DND-41 (cell line): Measurements from ENCODE around the gene DOCK6.

Experiments used
- ATAC-seq: fragments of 200-7000 bp; cut with Tn5 transposase; 3 replicates; pipeline ENCODE4 v1.9.1; 2021; ENCODE audit warnings: low read depth; ENCODE audit not compliant: insufficient read depth
- DNase-seq: peaks from one replicate; pipeline ENCODE4 v3.0.0-alpha.2; 2020
- H2AFZ ChIP-seq: 2 replicates; pipeline ENCODE4 v1.6.0; 2012; ENCODE audit warnings: low read depth, low read length
- H3K27ac ChIP-seq: 2 replicates; pipeline ENCODE4 v1.5.1; 2012; ENCODE audit warnings: low read length, inconsistent platforms
- H3K27me3 ChIP-seq: fragments of 200-600 bp; sonication (generic); 2 replicates; pipeline ENCODE4 v1.6.0; 2012; ENCODE audit warnings: low read length, mild to moderate bottlenecking, inconsistent platforms; ENCODE audit not compliant: insufficient read depth, poor library complexity
- H3K36me3 ChIP-seq: 2 replicates; pipeline ENCODE4 v1.5.1; 2012; ENCODE audit warnings: low read length, inconsistent platforms; ENCODE audit not compliant: insufficient read depth
- H3K4me1 ChIP-seq: 2 replicates; pipeline ENCODE4 v1.5.1; 2012; ENCODE audit warnings: mild to moderate bottlenecking, low read length; ENCODE audit not compliant: insufficient read depth
- H3K4me2 ChIP-seq: 2 replicates; pipeline ENCODE4 v1.6.0; 2012; ENCODE audit warnings: mild to moderate bottlenecking, moderate library complexity, low read length, inconsistent platforms; ENCODE audit not compliant: insufficient read depth
- H3K4me3 ChIP-seq, 2 experiments: fragments of 200-600 bp in 1 of 2; shearing (Covaris generic) in 1 of 2; 2 replicates each; pipeline ENCODE4 v1.5.1; 2012 to 2016; ENCODE audit warnings: inconsistent platforms in 2 of 2, low read length in 2 of 2, mild to moderate bottlenecking in 2 of 2, low read depth in 1 of 2, moderate library complexity in 1 of 2
- H3K79me2 ChIP-seq: 2 replicates; pipeline ENCODE4 v1.6.0; 2012; ENCODE audit warnings: low read length, inconsistent platforms; ENCODE audit not compliant: insufficient read depth
- H3K9ac ChIP-seq: 2 replicates; pipeline ENCODE4 v1.6.0; 2012; ENCODE audit warnings: low read depth, mild to moderate bottlenecking, inconsistent platforms, low read length, moderate library complexity
- H3K9me3 ChIP-seq: 2 replicates; pipeline ENCODE4 v1.5.1; 2012; ENCODE audit warnings: low read length, moderate library complexity, mild to moderate bottlenecking, inconsistent platforms; ENCODE audit not compliant: insufficient read depth, severe bottlenecking
- H4K20me1 ChIP-seq: 2 replicates; pipeline ENCODE4 v1.6.0; 2012; ENCODE audit warnings: low read length; ENCODE audit not compliant: insufficient read depth
- EZH2 ChIP-seq: IDR thresholded peaks from 3 replicates; pipeline ENCODE4 v1.6.1; 2012; ENCODE audit warnings: borderline replicate concordance, low read depth, mild to moderate bottlenecking, moderate library complexity, low read length, inconsistent platforms; ENCODE audit not compliant: severe bottlenecking
- TF ChIP-seq, protein P1 (sequence below): IDR thresholded peaks from 2 replicates; pipeline ENCODE4 v1.5.1; 2012; ENCODE audit warnings: borderline replicate concordance, low read length, moderate library complexity, mild to moderate bottlenecking; ENCODE audit not compliant: poor library complexity, severe bottlenecking; ENCODE audit errors: extremely low read depth

DOCK6 gene

DNA sequence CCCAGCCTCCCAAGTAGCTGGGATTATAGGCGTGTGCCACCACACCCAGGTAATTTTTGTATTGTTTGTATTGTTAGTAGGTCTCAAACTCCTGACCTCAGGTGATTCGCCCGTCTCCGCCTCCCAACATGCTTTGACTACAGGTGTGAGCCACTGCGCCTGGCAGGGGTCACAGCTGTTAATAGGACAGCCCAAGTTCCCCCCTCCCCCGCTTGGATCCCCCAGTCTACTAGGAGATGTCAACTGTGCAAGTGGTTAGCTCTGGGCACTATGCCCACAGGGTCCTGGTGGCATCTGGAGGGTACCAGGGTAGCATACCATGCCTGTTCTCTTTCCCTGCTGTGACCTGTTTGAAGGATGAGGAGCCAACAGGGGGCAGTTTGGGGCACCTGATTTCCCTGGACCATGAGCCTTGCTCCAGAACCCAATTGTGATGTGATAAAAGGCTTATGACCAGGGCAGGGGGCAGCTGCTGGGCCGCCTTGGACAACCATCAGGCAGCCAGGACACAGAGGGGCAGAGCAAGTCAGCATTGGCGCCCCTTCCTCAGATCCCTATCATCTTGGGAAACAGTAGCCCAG lies 33.4 kb upstream of the DOCK6 start, which contains the start of gene TSPAN16:
Gene TSPAN16, plus strand, starts transcription at position 496 of the 581 bp plus-strand sequence. CDS start 138 bp downstream, outside the sequence.
- no peaks in the 10 kb centered on the region for H3K79me2 ChIP-seq
- no peaks in the 10 kb centered on the region for H4K20me1 ChIP-seq
- H3K9me3 ChIP-seq, result no peaks in the 10 kb centered on the region
- no peaks in the 10 kb centered on the region for H3K36me3 ChIP-seq
- no peaks in the 10 kb centered on the region for H3K27me3 ChIP-seq
- TF ChIP-seq, protein P1, sequence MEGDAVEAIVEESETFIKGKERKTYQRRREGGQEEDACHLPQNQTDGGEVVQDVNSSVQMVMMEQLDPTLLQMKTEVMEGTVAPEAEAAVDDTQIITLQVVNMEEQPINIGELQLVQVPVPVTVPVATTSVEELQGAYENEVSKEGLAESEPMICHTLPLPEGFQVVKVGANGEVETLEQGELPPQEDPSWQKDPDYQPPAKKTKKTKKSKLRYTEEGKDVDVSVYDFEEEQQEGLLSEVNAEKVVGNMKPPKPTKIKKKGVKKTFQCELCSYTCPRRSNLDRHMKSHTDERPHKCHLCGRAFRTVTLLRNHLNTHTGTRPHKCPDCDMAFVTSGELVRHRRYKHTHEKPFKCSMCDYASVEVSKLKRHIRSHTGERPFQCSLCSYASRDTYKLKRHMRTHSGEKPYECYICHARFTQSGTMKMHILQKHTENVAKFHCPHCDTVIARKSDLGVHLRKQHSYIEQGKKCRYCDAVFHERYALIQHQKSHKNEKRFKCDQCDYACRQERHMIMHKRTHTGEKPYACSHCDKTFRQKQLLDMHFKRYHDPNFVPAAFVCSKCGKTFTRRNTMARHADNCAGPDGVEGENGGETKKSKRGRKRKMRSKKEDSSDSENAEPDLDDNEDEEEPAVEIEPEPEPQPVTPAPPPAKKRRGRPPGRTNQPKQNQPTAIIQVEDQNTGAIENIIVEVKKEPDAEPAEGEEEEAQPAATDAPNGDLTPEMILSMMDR, result no peak
- TF ChIP-seq EZH2, result no peak
- peaks cover 15% of the 10 kb centered on the region for H3K4me1 ChIP-seq
- DNase-seq (no peak), ATAC-seq (no peak)
- no peak within 1 kb of the TSS for H3K27ac ChIP-seq
- no peak within 1 kb of the TSS for H3K9ac ChIP-seq
- no peak within 1 kb of the TSS for H2AFZ ChIP-seq
- no peak within 1 kb of the TSS for H3K4me2 ChIP-seq
- no peak within 1 kb of the TSS for H3K4me3 ChIP-seq

DNA sequence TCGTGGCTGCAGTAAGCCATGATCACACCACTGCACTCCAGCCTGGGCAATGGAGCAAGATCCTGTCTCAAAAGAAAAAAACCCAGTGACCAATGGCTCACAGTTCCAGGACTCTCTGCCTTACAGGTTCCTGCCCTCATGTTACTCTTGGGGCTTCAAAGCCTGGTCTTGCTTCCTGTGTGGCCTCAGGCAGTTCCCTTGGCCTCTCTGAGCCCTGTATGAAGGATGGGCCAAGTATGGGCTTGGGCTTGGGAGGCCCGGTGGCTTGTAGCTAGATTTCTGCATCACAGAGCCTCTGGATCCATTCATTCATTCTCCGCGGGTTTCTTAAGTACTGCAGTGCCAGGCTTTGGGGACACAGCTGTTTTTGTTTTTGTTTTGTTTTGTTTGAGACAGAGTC lies 32.9 kb upstream of the DOCK6 start:
- H3K27me3 ChIP-seq, result no peaks in the 10 kb centered on the region

DNA sequence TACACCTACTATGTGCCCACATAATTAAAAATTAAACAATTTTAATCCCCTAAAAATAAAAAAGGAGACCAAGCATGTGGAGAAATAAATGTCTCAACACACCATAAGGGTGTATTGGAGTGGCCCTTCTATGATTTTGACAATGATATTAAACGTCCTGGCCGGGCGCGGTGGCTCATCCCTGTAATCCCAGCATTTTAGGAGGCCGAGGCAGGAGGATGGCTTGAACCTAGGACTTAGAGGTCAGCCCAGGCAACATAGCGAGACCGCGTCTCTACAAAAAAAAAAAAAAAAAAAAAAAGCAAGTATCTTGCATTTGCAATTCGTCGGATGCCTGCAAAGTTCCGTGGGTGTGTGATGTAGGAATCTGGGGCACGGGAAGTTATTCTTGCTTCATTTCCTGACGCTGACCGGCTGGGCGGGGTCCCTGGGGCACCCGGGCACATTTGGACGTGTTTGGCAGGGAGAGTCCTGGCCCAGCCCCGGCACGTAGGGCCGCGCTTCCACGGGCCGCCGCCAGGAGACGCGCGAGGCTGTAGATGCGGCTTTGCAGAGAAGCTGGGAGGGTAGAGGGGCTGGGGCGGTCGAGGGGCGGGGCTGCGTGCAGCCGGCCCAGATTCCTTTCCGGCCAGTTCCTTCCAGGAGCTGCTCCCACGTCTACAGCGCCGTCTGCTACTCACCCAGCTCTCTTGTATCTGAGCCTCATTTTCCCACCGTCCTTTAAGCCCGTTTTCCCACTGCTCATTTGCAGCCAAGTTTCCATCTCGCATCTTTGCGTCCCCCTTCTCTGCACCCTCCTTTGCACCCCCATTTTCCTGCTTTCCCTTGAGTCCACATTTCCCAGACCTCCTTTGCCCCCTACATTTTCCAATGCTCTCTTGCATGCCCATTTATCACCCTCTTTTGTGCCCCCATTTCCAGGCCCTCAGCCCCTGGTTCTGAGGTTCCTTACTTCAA lies 31.4 kb upstream of the DOCK6 start:
- peak overlapping the region in 1 of 2 experiments; percentile 40; a peak in 2 of 4 replicates for H3K4me3 ChIP-seq
- peak overlapping the region; percentile 89 for H2AFZ ChIP-seq
- peak overlapping the region; percentile 51 for H3K27ac ChIP-seq

More for the DNA sequence above, 32.9 kb upstream of the DOCK6 start:
- H3K4me1 ChIP-seq, result peaks cover 14% of the 10 kb centered on the region
- TF ChIP-seq EZH2, result no peak
- TF ChIP-seq, protein P1, result no peak
- H3K36me3 ChIP-seq, result no peaks in the 10 kb centered on the region
- H3K4me3 ChIP-seq, result no peak overlapping the region
- no peak overlapping the region for H3K9ac ChIP-seq
- H3K27ac ChIP-seq, result no peak overlapping the region
- ATAC-seq (no peak), DNase-seq (no peak)
- no peaks in the 10 kb centered on the region for H3K79me2 ChIP-seq
- no peak overlapping the region for H3K4me2 ChIP-seq
- H3K9me3 ChIP-seq, result no peaks in the 10 kb centered on the region
- H2AFZ ChIP-seq, result no peak overlapping the region
- H4K20me1 ChIP-seq, result no peaks in the 10 kb centered on the region

More for the DNA sequence above, 31.4 kb upstream of the DOCK6 start:
- Histone ChIP-seq H3K9ac (peak overlapping the region; percentile 50), H3K4me2 (peak overlapping the region; percentile 63), H3K36me3 (no peaks in the 10 kb centered on the region), H4K20me1 (no peaks in the 10 kb centered on the region), H3K4me1 (peaks cover 12% of the 10 kb centered on the region), H3K27me3 (no peaks in the 10 kb centered on the region), H3K9me3 (no peaks in the 10 kb centered on the region), H3K79me2 (no peaks in the 10 kb centered on the region)
- TF ChIP-seq, protein P1, result peak; percentile 97
- TF ChIP-seq EZH2, result no peak
- ATAC-seq (peak; percentile 100), DNase-seq (peak; percentile 93)
